GM19452 (cell line): ENCODE results near the gene MOXD1.
"Not testable (repeated sequence)": the region's sequence is repeated elsewhere in the genome, so short reads cannot be mapped to it uniquely, and the experiment has no call there.

Source experiments
- ATAC-seq: cut with Tn5 transposase; IDR thresholded peaks from one replicate; pipeline ENCODE4 v1.9.1; 2021; ENCODE audit not compliant: unreplicated experiment

MOXD1 gene

GRCh38 chr6:132285004-132285780, 116.1 kb downstream of the MOXD1 start:
- ATAC-seq = no peak

- ATAC-seq = no peak
Observed at GRCh38 chr6:132282696-132283095, 118.6 kb downstream of the MOXD1 start.

- ATAC-seq = no peak
Observed at GRCh38 chr6:132280436-132280835, 120.8 kb downstream of the MOXD1 start.

GRCh38 chr6:132279592-132280139, 121.6 kb downstream of the MOXD1 start:
- peak; percentile 92 for ATAC-seq

GRCh38 chr6:132275066-132275970, 126.0 kb downstream of the MOXD1 start:
- no peak for ATAC-seq

- no peak for ATAC-seq
Observed at GRCh38 chr6:132272776-132273175, 128.5 kb downstream of the MOXD1 start.

- ATAC-seq = no peak
Observed at GRCh38 chr6:132270726-132271402, 130.4 kb downstream of the MOXD1 start.

GRCh38 chr6:132268666-132269065, 132.6 kb downstream of the MOXD1 start:
- ATAC-seq = not testable (repeated sequence)

- ATAC-seq = no peak
Observed at GRCh38 chr6:132268209-132268608, 133.1 kb downstream of the MOXD1 start.

- no peak for ATAC-seq
Observed at GRCh38 chr6:132265451-132266097, 135.7 kb downstream of the MOXD1 start.

GRCh38 chr6:132264021-132264500, 137.2 kb downstream of the MOXD1 start:
- no peak for ATAC-seq

- no peak for ATAC-seq
Observed at GRCh38 chr6:132261354-132261753, 139.9 kb downstream of the MOXD1 start.

- ATAC-seq = no peak
Observed at GRCh38 chr6:132259070-132259469, 142.2 kb downstream of the MOXD1 start.

- ATAC-seq = no peak
Observed at GRCh38 chr6:132257561-132257960, 143.7 kb downstream of the MOXD1 start.

GRCh38 chr6:132256457-132256856, 144.8 kb downstream of the MOXD1 start:
- no peak for ATAC-seq

- ATAC-seq = no peak
Observed at GRCh38 chr6:132253906-132254305, 147.4 kb downstream of the MOXD1 start.

GRCh38 chr6:132253211-132253610, 148.1 kb downstream of the MOXD1 start:
- no peak for ATAC-seq

- no peak for ATAC-seq
Observed at GRCh38 chr6:132252113-132252512, 149.2 kb downstream of the MOXD1 start.

GRCh38 chr6:132251711-132252110, 149.6 kb downstream of the MOXD1 start:
- ATAC-seq = no peak

- no peak for ATAC-seq
Observed at GRCh38 chr6:132247381-132248159, 153.7 kb downstream of the MOXD1 start.
